Fibroblast of skin of right biceps (primary cell): Measurements from ENCODE around the gene PLA2G6.
"Not testable (repeated sequence)": the region's sequence is repeated elsewhere in the genome, so short reads cannot be mapped to it uniquely, and the experiment has no call there.

Source experiments
- DNase-seq: peaks from one replicate; pipeline ENCODE4 v3.0.0-alpha.2; 2013

Gene PLA2G6

GRCh38 chr22:38080850-38081635, 100.6 kb downstream of the PLA2G6 start:
- peak; percentile 48 for DNase-seq

GRCh38 chr22:38080474-38080849, 101.2 kb downstream of the PLA2G6 start:
- DNase-seq: no peak

GRCh38 chr22:38079804-38080203, 101.8 kb downstream of the PLA2G6 start:
- no peak for DNase-seq

GRCh38 chr22:38079208-38079607, 102.4 kb downstream of the PLA2G6 start:
- DNase-seq: not testable (repeated sequence)

GRCh38 chr22:38078046-38078840, 103.4 kb downstream of the PLA2G6 start:
- no peak for DNase-seq

GRCh38 chr22:38077595-38077994, 104.0 kb downstream of the PLA2G6 start:
- DNase-seq: no peak

- no peak for DNase-seq
These were observed 104.5 kb downstream of the PLA2G6 start for GRCh38 chr22:38077096-38077495.

- DNase-seq: no peak
These were observed 105.7 kb downstream of the PLA2G6 start for GRCh38 chr22:38075961-38076360.

GRCh38 chr22:38075105-38075825, 106.4 kb downstream of the PLA2G6 start:
- DNase-seq: no peak

- DNase-seq: peak; percentile 46
These were observed 107.2 kb downstream of the PLA2G6 start for GRCh38 chr22:38074181-38075104.

- DNase-seq: no peak
These were observed 108.2 kb downstream of the PLA2G6 start for GRCh38 chr22:38073150-38074130.

- no peak for DNase-seq
These were observed 109.1 kb downstream of the PLA2G6 start for GRCh38 chr22:38072322-38073149.

GRCh38 chr22:38071421-38072321, 110.0 kb downstream of the PLA2G6 start:
- no peak for DNase-seq

- no peak for DNase-seq
These were observed 111.2 kb downstream of the PLA2G6 start for GRCh38 chr22:38070250-38070921.

GRCh38 chr22:38069372-38070249, 112.0 kb downstream of the PLA2G6 start:
- DNase-seq: peak; percentile 8

GRCh38 chr22:38068641-38069371, 112.8 kb downstream of the PLA2G6 start:
- no peak for DNase-seq
